ENCODE results near the gene TMEM229B. TPM values are rescaled to one million over a fixed set of nuclear protein-coding genes. Genes with fewer than 3 reads are reported as not detected.

TMEM229B gene
- total RNA-seq, 1 experiment from 2014 or later, result 0.07 TPM

DNA sequence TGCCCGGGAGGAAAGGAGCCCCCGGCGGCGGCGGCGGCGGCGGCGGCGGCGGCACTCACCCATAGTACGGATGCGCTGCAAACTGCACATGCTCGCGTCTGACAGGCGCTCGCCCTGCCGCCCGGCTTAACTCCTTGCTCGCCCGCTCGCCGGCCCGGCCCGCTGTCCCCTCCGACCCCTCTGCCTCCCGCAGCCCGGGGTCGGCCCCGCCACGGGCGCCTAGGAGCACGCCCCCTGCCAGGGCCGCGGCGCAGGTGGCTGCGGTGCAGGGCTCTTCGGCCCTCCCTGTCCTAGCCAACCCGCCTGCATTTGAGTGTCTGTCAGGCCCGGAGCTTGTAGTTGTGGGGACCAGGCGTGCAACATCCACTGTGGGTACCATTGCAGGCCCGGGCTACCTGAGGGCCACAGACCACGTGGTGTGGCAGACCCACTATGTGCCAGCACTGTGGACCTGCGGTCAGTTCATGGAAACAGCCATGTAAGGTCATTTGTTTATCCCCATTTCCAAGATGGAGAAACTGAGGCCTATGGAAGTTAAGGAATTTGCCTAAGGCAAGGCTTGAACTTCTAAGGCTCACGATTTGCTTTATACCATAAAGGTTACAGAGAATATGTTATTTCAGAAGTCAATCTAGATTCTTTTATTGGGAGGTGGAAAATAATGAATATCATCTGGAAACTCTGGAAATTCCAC is 27.0 kb upstream of the TMEM229B start:
- DNase-seq (ENCODE audit: extremely low read depth, low read depth), result no peak

DNA sequence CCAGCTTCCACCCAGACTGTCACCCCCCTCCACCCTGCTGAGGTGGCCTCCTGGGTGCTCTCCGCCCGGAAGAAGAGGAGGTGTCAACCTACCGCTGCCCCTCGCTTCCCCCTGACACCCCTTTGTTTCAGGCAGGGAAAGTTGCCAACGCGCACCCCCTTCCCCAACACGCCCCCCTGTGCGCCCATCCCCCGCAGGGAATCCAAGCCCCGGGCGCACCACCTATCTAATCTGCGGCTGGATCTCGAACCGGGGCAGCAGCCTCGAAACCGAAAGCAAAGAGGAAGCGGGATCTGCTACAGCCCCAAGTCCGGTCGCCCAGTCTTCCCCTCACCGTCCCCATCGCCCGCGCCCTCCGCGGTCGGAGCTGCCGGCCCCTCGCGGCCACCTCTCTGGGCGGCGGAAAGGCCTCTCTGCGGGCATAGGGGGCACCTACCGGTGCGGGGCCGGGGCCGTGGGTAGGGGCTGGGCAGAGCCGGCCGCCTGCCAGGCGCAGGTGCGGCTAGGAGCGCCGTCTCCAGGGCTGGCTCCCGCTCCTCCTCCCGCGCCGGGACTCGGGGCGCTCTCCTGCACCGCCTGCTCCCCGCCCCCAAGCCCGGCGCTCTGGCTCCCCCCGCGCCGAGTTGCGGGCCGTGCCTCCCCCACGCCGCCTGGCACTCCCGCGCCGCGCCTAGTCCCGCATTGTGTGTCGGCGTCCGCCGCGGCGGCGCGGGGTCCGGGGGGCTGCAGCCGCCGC is 26.3 kb upstream of the TMEM229B start:
- DNase-seq (ENCODE audit: extremely low read depth, low read depth), result no peak

DNA sequence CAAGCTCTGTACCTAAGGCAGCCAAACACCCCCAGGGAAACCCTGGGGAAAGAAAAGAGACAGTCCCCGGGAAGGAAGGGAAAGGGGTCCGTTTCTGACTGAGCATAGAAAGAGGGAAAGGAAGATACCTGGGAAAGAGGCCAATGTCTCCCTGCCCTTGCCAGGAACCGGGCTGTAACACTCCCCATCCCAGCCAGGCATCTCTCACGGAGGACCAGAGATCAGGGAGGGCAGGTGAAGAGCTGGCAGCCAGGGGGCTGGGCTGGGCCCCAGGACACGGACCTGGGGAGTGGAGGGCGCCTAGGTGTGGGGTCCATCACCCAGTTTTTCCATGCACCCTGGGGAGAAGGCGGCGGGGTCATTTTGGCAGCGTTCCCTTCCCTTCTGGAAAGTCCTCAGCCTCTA is 25.7 kb upstream of the TMEM229B start:
- no peak for DNase-seq (ENCODE audit: extremely low read depth, low read depth)

DNA sequence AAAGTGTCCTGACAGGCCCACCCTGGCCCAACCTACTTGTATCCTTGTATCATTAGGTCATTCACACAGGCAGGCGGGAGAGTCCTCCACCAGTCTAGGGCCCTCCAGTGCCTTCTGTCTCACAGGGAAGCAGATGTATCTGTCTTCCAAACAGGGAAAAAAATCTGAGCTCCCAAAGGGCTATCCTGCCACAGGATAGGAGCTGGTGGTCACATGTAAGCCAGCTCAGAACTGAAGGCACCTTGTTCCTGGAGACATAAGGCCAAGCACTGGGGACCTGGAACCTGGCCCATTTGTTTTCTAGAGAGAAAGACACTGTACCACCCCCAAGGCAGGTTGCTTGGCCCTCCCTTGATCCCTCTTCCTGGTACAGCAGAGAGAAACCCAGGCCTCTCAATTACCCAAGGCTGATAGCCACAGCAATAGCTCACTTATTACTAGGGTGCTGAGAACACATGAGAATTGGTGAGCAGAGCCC is 25.1 kb upstream of the TMEM229B start:
- no peak for DNase-seq (ENCODE audit: extremely low read depth, low read depth)

DNA sequence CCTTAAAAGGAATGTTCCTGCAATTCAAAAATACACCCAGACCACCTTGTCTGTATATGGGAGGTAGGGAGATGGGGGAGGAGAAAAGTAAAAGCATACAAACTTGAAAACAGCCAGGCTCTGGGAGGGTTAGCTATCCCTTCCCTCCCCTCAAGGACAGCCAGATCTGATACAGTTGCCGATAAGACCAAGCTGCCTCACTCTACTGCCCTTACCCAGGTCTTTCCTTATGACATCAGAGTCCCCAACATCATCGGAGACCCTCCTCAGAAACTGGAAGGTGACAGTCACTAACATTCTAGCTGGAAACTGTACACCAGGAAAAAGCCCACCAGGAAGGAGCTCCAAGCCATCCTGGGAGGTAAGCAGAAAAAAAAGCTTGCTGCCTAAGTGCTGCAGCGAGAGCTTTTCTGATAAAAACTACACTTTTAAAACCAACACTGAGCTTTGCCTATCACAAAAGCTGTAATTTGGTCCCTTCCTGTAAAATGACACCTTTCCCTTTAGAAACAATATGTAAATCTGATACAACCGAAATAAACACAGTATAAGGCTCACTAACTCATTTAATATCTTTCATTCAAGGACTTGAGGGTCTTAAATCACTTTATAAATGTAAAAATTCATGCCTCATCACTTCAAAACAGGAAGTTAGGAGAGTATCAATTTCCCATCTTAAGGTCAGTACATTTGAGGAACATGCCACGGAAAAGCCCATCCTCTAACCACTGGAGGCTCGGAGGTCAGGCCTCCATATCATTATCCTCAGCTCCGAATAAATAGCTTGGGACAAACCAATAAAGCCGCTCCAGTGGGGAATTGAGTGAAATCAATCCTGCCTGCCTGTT is 24.2 kb upstream of the TMEM229B start:
- DNase-seq (ENCODE audit: extremely low read depth, low read depth), result no peak

DNA sequence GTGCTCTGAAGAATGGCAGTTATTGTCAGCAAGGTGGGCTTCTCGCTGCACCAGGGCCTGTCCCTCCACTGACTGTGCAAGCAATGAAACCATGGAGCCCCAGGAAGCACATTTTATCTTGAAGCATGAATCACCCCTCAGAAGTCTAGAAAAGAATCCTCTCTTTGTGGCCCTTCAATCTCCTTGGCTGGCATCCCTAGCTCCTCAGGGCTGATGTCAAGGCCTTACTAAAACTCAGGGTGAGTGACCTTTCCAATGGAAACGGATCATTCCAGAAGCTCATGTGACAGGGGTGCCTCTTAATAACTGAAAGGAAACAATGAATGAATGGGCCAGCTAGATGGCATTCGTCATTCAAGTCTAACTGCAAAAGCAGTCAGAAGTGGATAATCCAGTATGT is 22.3 kb upstream of the TMEM229B start:
- DNase-seq (ENCODE audit: extremely low read depth, low read depth), result no peak

DNA sequence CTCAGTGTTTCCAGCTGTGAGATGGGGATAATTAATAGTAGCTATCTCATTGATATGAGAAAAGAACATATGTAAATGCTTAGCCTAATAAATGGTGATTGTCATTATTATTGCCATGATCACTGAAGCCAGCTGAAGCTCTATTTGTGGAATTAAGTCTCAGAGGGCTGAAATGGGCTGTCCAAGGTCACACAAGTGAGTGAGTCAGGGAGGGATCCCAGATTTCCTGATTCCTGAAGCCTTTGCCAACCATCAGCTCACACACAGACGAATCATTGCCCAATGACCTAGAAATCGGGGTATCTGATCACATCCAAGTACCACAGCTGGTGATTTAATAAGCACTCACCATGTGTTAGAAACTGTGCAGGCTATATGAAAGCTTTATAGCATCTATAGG is 21.6 kb upstream of the TMEM229B start:
- DNase-seq (ENCODE audit: extremely low read depth, low read depth), result no peak

DNA sequence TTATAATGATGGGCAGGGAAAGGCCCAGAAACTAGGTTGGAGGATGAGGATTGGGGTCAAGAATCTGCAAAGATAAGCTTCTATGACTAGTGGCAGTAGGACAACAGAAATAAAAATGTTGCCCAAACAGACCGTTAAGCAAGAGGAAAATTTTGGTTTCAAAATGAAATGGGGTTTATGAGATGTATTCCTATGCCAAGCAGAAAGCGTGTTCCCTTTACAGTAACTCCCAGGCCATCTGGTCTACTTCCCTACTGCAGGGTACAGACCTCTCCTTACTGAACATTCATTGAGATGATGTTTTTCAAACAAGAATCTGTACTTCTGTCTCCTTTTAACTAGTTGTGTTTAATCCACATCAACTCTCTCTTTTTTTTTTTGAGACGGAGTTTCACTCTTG is 20.4 kb upstream of the TMEM229B start:
- no peak for DNase-seq (ENCODE audit: extremely low read depth, low read depth)

DNA sequence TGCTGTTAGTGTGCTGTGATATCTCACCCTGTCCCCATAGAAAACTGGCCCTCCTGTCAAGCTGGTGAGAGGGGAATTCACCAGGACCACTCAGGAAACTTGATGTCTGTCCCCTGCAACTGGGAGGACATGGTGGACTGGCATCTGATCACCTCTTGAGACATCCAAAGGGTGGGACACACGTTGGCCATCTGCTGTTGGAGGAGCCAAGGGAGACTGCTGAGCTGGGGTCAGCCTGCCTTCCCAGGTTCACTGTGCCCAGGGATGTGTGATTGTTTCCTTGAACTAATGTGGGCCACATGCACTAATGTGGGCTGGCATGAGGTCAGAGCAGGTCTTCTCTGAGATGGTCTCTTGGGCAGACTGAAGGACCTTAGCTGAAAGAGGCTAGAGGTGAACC is 16.7 kb upstream of the TMEM229B start:
- no peak for DNase-seq (ENCODE audit: extremely low read depth, low read depth)

DNA sequence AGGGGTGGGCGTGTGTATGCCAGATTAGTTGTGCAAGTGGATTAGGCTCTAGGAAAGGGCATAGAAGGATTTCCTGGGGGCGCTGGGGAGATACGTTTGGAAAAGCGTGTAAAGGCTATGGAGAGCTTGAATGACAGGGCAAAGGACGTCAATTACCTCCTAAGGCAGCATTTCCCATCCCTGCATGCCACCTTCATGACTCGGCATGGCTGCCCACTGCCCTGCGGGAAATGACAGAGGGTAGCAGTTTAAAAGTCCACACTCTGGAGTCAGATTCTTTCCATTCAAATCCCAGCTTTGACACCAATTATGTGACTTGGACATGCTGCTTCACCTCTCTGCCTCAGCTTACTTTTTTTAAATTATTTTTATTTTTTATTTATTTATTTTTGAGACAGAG is 14.8 kb upstream of the TMEM229B start:
- DNase-seq (ENCODE audit: extremely low read depth, low read depth), result no peak

DNA sequence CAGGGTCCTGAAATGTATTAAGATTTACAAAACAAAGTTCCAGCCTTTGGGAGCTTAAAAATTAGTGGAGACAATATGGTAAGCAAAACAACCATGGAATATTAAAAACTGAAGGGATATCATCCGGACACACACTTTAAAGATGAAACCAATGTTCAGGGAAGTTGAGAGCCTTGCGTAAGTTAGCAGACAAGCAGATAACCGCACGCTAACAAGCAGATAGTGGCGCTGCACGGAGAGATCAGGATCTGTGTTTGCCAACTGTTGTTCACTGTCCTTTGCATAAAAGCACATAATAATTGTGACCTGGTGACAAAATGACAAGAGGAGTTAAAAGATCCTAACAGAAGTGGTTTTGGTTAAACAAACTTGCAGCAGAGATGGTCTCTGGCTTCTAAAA is 14.3 kb upstream of the TMEM229B start:
- no peak for DNase-seq (ENCODE audit: extremely low read depth, low read depth)

DNA sequence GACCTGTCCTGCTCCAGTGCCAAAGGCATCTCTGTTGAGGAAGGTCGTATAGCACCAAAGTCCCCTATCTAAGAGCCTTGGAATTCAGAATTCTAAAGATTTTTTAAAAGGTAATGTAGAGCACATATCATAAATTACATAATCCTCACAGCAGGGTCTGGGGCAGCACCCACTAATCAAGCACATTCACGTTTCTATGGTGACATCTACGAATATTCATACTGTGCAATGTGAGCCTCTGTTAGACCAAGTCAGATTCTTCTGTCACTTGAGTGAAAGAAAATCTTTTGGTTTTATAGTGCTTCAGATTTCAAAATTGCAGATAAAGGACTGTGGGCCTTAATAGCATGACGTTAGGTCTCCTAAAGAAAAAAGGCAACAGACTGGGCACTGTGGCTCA is 13.1 kb upstream of the TMEM229B start:
- DNase-seq (ENCODE audit: extremely low read depth, low read depth), result no peak

DNA sequence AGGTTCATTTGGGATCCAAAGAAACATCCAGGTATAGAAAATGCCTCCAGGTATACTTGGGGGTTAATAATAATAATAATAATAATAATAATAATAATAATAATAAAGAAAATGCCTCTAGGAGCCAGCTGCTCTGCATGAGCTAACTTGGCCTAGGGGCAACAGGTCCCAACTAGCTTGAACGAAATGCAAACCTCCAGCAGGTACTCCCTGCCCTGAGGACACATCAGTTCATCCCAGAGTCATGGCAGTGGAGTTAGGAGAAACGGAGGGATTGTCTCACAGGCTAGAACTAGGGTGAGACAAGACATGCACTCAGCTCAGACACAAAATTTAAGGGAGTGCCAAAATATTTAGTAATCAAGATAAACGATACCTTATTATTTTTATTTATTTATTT is 12.5 kb upstream of the TMEM229B start:
- no peak for DNase-seq (ENCODE audit: extremely low read depth, low read depth)

DNA sequence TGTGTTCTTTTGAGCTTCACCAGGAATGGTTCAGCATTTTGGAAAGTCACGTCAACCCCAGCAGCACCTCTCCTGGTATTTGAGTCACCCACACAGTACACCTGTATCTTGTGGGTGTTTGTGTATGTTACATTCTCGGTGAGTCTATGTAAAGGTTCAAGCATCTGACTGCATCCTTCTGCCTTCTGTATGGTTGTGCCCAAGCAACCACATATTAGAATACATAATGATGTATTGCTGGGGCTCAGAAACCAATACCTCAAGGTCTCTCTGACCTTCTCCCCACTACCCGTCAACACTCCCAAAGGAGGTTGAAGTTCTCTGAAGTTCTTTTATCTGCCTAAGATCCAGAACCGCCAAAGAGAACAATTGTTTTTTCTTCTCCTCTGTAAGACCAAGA is 9.2 kb upstream of the TMEM229B start:
- no peak for DNase-seq (ENCODE audit: extremely low read depth, low read depth)

DNA sequence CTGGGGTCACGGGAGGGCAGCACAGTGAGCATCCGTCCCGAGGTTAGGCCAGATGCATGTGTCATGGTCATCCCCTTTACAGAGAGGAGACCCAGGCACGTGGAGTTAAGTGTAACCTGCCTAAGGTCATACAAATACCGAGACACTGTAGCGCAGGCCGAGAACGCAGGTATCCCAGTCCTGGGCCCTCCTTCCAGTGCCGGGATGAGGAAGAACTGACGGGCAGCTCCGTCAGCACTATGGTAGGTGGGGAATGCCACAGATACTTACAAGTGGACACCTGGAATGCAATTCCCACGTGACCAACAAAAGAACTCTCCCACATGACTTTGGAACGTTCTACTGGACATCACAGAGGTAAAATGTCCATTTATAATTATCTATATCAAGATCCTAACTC is 8.7 kb upstream of the TMEM229B start:
- no peak for DNase-seq (ENCODE audit: extremely low read depth, low read depth)

DNA sequence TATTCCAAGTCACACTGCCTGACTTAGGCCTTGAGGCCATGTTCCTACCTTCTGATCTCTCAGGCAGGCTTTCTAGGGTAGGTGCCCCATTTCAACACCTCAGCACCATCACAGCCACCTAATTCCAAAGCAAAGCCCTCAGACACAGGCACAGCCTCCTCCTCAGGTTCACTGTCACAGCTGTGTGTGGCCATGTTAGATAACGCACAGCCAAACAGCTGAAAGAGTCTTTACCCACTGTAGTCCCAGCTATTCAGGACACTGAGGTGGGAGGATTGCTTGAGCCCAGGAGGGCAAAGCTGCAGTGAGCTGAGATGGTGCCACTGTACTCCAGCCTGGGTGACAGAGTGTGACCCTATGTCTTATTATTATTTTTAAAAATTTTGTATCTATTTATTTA is 7.3 kb upstream of the TMEM229B start:
- DNase-seq (ENCODE audit: extremely low read depth, low read depth), result no peak

DNA sequence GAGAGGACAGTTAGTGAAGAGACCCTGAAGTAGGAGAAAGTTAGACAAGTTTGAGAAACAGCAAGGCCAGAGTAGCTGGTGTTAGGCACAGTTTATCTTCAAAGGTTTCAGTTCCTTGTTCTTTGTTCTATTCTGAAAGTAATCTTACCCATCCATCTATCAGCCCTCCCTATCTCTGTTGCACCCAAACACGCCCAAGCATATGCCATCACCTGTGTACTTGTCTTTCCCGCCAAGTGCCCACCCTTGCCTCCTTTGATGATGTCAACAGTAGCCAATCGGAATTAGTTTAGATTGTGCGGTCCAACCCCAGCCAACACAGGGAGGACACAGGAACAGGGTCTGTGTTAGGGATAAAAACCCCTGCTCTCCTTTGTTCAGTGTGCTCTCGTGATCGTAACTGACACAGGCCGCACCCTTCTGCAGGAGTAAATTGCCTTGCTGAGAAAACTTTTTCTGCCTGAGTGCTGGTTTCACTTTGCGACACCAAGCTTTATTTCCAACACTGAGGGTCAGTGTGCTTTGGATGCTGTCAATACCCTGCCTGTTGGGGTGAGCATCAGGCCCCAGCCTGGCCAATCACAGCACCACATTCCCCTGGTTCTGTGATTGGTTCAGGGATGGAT is 4.7 kb upstream of the TMEM229B start:
- no peak for DNase-seq (ENCODE audit: extremely low read depth, low read depth)

DNA sequence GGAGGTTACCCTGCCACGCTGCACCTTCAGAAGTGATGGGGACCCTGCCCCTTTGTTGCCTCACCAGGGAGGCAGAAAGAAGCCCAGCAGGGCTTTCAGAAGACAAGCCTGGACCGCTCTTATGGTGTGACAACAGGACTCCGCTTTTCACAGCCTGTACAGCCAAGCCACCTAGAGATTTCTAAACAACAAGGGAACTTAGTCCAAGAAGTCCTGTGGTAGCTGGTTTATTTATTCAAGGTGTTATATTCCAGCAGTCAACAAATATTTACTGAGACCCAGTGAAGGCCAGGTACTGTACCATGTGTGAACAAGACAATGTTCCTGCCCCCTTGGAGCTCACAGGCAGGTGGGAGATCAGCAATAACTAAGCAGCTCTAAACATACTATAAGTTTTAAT is 4.0 kb upstream of the TMEM229B start:
- no peak for DNase-seq (ENCODE audit: extremely low read depth, low read depth)

DNA sequence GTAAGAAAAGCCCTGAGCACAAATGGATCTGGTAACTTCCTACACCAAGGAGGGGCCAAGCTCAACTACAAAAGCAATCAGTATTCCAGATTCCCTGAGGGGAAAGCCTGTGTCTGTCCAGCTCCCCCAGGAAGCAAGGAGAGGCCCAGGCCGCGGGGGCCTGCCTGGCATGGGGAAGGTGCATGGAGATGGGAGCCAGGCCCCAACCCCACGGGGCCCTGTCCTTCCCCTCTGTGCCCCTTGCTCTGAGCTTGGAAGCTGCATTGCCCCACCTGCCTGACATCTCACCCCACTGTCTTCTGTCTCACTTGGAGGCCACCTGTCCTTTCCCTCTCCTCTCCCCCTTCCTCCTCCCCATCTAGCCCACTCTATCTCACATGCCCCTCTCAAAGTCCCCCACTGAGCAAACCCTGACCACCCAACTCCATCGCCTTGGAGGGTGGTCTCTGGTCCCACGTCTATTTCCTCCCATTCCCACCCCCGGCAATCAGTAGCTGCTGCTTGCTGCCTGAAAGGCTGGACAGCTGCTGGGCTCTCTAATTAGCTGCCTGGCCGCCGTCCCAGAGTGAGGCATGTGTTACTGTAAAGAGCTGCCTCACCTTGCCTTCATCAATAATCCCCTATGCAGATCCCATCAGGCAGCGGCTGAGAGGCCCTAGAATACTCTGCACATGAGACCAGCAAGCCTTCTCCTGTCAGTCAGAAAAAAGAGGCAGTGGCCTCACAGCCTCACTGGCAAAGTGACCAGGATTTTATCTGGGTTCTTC is 3.4 kb upstream of the TMEM229B start:
- DNase-seq (ENCODE audit: extremely low read depth, low read depth), result no peak

DNA sequence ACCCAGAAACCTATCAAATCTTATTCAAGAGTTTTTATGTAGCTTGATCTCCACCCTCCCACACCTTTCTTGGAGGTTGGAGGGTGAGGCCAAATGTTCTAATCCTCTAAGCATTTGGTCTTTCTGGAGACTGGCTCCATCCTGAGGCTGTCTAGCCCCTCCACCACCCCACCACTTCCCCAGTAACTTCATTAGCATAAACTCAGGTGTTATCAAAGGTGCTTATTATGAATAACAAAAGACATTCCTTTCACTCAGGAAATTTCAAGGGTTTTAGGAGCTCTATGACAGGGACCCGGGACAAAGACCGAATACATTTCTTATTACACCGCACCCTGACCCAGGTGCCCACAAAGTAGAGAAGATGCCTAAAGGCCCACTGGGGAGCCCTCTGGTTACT is 2.8 kb upstream of the TMEM229B start:
- no peak for DNase-seq (ENCODE audit: extremely low read depth, low read depth)

Data from NCI-H460 (cell line).